HUES48 (cell line): ENCODE results near the gene ADSS2.
"Not testable (repeated sequence)": the region's sequence is repeated elsewhere in the genome, so short reads cannot be mapped to it uniquely, and the experiment has no call there.

Experiments
- H3K27ac ChIP-seq: one replicate; pipeline ENCODE4 v1.7.0; 2013; ENCODE audit warnings: low read depth, low read length, inconsistent platforms
- H3K27me3 ChIP-seq: 2 replicates; pipeline ENCODE4 v1.6.1; 2013; ENCODE audit warnings: mild to moderate bottlenecking, low read length; ENCODE audit not compliant: control insufficient read depth, insufficient read depth
- H3K36me3 ChIP-seq: 2 replicates; pipeline ENCODE4 v1.6.1; 2013; ENCODE audit warnings: low read length; ENCODE audit not compliant: control insufficient read depth, insufficient read depth
- H3K4me1 ChIP-seq: 2 replicates; pipeline ENCODE4 v1.6.1; 2013; ENCODE audit warnings: mild to moderate bottlenecking, low read length; ENCODE audit not compliant: control insufficient read depth, insufficient read depth
- H3K4me3 ChIP-seq: 2 replicates; pipeline ENCODE4 v1.5.1; 2013; ENCODE audit warnings: mild to moderate bottlenecking, low read depth, low read length
- H3K9ac ChIP-seq: 2 replicates; pipeline ENCODE4 v1.6.1; 2013; ENCODE audit warnings: mild to moderate bottlenecking, low read depth, low read length, moderate library complexity
- H3K9me3 ChIP-seq: 2 replicates; pipeline ENCODE4 v1.6.1; 2013; ENCODE audit warnings: low read length; ENCODE audit not compliant: control insufficient read depth, insufficient read depth

ADSS2 gene

DNA sequence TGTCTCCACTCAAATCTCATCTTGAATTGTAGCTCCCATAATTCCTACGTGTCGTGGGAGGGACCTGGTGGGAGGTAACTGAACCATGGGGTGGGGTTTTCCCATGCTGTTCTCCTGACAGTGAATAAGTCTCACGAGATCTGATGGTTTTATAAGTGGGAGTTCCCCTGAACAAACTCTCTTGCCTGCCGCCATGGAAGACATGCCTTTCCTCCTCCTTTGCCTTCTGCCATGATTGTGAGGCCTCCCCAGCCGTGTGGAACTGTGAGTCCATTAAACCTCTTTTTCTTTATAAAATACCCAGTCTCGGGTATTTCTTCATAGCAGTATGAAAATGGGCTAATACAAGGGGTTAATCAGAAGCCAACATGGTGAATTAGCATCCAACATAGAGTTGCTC, 86.4 kb downstream of the ADSS2 start:
- H3K4me3 ChIP-seq, H3K9ac ChIP-seq, H3K27me3 ChIP-seq, H3K36me3 ChIP-seq, H3K27ac ChIP-seq: not testable (repeated sequence)
- Histone ChIP-seq H3K9me3 (peaks cover 11% of the 10 kb centered on the region), H3K4me1 (peaks cover 30% of the 10 kb centered on the region)

DNA sequence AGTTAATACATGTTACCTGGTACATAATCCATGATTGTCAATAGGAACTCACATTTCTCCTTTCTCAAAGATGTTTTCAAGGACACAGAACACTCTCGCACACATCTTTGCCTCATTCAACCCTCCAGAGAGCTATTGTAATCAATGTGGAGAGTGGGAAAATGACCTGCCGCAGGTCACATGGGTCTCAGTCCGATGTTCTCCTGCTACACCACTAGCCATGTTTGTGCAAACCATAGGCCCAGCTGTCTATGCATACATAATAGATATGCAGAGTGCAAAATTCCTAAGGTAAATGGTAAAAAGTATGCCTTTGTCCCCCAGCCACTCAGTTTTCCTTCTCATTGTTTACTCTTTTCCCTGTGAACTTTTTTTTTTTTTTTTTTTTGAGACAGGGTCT, 89.2 kb downstream of the ADSS2 start:
- Histone ChIP-seq H3K27me3 (no peaks in the 10 kb centered on the region), H3K36me3 (no peaks in the 10 kb centered on the region), H3K4me1 (peaks cover 20% of the 10 kb centered on the region), H3K9me3 (peaks cover 11% of the 10 kb centered on the region), H3K27ac (peak overlapping the region; percentile 92), H3K9ac (peak overlapping the region; percentile 22; the same call in 1 of the 2 replicates), H3K4me3 (peak overlapping the region; percentile 8; the same call in 1 of the 2 replicates)

DNA sequence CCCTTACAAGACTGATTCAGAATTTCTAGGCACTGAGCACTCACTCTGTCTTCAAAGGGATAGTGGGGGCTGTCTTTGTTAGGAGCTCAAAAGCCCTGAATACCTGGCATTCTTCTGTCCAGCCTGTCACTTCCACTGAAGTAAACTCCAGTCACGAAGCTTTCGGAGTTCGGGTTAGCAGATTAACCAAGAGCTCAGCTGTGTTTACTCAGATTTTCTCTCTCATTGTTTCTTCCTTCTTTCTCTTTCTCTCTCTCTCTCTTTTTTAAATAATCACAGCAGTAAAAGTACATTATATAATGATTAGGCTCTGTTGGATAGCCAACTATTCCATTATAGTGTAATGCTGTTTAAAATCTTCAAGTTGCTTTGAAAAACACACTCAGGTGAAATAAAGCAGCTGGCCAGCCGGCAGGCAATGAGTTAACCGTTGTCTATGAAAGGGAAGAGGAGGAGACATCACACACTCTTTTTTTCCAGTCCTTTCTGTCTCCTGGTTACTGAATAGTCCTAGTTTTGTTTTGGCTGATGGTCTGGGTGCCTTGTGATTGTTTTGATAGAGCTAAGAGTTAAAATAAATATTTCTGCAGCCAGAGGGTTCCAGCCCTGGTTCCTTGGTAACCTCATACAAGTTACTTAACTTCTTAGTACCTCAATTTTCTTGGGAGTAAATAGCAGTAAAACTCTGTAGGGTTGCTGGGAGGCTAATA, 89.8 kb downstream of the ADSS2 start:
- Histone ChIP-seq H3K27me3 (no peaks in the 10 kb centered on the region), H3K36me3 (no peaks in the 10 kb centered on the region), H3K9me3 (peaks cover 11% of the 10 kb centered on the region), H3K9ac (peak overlapping the region; percentile 22; the same call in 1 of the 2 replicates), H3K4me3 (peak overlapping the region; percentile 49), H3K27ac (peak overlapping the region; percentile 92), H3K4me1 (peaks cover 20% of the 10 kb centered on the region)
